ENCODE results near the gene MRTFB.

Gene MRTFB

DNA sequence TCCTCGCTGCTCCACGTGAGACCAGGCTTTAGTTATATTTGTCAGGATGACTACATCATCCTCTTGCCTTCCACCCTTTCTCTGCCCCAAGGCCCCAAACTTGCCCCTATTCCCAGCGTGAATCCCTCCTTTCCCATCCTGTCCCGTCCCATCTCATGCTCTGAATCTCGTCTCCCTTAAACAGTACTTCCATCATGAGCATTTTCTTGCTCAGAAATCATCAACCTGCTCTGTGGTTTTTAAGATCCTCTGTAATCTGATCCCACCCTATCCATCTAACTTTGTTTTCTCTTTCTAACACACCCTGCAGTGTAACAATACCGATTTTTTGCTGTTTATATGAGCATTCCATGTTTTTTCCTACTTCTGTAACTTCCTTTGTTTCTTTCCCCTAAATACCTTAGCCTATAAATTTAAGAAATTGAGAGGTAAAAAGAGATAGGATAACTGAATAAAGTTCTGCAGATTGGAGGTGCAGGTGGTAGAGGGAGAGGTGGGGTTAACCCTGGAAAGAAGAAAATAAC, 39.7 kb downstream of the MRTFB start:
- DNase-seq (ENCODE audit: low read depth): no peak
- H3K4me3 ChIP-seq (replicated peaks; ENCODE audit: low read depth, low read length): no peak overlapping the region
- TF ChIP-seq, protein P1, sequence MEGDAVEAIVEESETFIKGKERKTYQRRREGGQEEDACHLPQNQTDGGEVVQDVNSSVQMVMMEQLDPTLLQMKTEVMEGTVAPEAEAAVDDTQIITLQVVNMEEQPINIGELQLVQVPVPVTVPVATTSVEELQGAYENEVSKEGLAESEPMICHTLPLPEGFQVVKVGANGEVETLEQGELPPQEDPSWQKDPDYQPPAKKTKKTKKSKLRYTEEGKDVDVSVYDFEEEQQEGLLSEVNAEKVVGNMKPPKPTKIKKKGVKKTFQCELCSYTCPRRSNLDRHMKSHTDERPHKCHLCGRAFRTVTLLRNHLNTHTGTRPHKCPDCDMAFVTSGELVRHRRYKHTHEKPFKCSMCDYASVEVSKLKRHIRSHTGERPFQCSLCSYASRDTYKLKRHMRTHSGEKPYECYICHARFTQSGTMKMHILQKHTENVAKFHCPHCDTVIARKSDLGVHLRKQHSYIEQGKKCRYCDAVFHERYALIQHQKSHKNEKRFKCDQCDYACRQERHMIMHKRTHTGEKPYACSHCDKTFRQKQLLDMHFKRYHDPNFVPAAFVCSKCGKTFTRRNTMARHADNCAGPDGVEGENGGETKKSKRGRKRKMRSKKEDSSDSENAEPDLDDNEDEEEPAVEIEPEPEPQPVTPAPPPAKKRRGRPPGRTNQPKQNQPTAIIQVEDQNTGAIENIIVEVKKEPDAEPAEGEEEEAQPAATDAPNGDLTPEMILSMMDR (IDR thresholded peaks at IDR 0.05; ENCODE audit: low read length, missing control alignments): no peak

DNA sequence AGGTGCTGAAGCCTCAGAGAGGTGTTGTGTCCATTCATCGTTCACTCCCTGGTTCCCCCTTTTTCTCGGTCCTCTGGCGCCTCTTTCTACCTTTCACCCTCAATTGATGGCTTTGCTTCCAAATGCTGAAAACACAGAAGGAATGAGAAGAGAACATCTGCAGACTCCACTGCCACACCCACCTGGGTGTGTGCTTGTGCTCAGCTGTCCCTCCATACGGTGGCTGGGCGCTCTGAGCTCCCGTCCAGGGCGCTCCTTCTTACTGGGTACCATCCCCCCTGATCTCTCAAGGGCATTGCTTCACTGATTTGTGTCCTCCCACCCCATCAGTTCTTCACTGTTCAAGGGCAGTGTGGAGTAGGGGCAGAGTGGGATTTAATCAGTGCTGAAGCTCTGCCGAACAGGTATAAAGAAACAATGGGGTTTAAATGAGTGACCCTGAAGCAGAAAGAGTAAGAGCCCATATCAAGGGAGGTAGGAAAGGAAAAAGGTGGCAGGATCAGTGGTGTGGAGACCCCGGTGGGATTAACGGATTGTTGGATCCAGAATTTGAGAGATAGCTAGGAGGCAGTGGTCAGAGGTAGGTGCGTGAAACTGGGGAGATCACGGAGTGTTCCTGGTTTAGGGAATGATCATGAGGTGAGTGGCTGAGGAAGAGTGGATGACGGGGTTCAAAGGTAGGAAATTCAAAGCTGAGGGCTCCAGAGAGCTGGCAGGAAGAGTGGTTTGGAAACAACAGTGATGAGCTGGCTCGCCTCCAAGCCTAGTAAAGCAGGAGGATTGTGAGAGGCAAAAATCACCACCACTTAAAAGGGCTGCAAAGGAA, 40.8 kb downstream of the MRTFB start:
- DNase-seq (ENCODE audit: low read depth): peak; percentile 29
- TF ChIP-seq, protein P1 (IDR thresholded peaks at IDR 0.05; ENCODE audit: low read length, missing control alignments): no peak
- H3K4me3 ChIP-seq (replicated peaks; ENCODE audit: low read depth, low read length): no peak overlapping the region

DNA sequence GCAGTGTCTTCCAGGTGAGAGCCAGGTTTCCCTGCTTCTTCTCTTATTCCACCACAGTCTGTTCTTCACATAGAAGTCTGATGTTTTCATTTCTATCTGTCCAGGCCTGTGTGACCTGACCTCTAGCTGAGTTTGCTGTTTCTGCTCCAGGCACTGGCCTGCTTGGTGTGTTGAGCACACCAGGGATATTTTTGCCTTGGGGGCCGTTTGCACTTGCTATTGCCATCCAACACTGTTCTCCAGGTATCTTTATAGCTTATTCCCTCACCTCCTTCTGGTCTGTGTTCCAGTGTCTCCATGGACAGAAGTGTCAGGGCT, 41.4 kb downstream of the MRTFB start:
- DNase-seq (ENCODE audit: low read depth): no peak
- TF ChIP-seq, protein P1 (IDR thresholded peaks at IDR 0.05; ENCODE audit: low read length, missing control alignments): no peak
- H3K4me3 ChIP-seq (replicated peaks; ENCODE audit: low read depth, low read length): no peak overlapping the region

DNA sequence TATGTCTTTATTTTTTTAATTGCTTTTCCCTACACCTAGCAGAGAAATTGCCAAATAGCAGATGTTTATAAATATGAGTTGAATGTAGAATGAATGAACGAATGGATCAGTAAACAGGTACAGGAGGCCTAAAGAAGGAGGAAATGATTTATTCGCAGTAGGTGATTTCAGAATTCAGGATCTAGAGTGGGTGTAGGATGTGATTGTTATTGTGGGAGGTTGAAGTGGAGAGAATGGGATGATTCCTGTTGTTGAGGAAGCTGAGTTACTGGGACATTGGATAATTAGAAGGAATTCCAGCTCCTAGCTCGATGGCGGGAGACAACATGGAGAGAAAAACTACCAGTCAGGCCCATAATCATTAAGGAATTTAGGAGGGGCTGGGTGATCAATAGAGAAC, 42.2 kb downstream of the MRTFB start:
- H3K4me3 ChIP-seq (replicated peaks; ENCODE audit: low read depth, low read length): no peak overlapping the region
- no peak for DNase-seq (ENCODE audit: low read depth)
- TF ChIP-seq, protein P1 (IDR thresholded peaks at IDR 0.05; ENCODE audit: low read length, missing control alignments): no peak

DNA sequence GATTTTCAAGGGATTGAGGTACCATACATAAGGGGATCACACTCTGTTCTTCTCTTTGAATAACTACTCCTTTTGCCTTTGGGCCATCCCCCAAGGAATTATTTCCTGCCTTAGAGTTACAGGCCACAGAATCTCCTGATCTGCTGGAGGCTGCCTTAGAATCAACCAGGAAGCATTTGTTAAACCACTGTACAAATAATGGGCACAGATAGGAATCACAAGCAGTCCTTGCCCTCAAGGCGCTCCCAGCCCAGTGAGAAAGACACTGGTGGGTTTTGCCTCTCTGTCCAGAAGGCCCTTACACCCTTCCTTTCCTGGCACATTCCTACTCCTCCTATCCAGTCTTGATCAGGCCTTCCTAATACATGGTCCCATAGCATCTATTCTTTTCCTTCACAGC, 45.9 kb downstream of the MRTFB start:
- DNase-seq (ENCODE audit: low read depth): no peak
- H3K4me3 ChIP-seq (replicated peaks; ENCODE audit: low read depth, low read length): no peak overlapping the region
- TF ChIP-seq, protein P1 (IDR thresholded peaks at IDR 0.05; ENCODE audit: low read length, missing control alignments): no peak

DNA sequence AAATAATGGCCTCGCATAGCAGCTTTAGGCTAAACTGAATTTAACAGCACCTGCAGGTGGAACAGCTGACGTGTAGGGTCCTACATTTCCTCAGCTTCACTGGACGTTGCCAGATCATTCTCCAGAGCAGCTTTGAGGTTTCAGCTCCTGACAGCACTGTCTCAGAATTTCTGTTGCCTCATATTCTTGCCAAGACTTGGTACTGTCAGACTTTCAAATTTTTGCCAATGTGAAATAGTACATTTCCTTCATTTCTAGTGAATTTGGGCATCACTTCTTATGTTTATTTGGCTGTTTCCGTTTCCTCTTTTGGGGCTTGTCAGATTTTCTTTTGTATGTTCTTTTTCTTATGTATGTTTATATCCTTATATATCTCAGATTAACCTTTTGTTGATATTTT, 48.7 kb downstream of the MRTFB start:
- H3K4me3 ChIP-seq (replicated peaks; ENCODE audit: low read depth, low read length): no peak overlapping the region
- TF ChIP-seq, protein P1 (IDR thresholded peaks at IDR 0.05; ENCODE audit: low read length, missing control alignments): no peak
- DNase-seq (ENCODE audit: low read depth): no peak

DNA sequence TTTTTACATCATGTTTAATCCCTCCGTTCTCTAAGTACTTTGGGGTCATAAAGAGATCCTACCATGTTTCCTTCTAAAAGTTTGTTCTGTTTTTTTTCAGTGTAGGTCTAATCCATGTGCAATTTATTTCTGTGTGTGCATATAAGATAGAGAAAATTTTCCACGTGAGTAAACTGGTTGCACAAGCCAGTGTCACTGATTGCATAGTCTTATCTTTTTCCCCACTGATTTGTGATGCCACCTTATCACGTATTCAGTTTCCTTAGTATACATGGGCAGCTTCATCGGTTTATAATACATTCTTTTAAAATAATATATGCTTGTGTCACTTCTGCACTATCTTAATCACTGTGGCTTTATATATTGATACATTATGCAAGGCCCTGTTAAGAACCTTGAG, 49.2 kb downstream of the MRTFB start:
- no peak overlapping the region for H3K4me3 ChIP-seq (replicated peaks; ENCODE audit: low read depth, low read length)
- no peak for DNase-seq (ENCODE audit: low read depth)
- TF ChIP-seq, protein P1 (IDR thresholded peaks at IDR 0.05; ENCODE audit: low read length, missing control alignments): no peak
